ENCODE data around the gene KIF18B.
A peak's percentile ranks its signal among the peaks of the same experiment; 100 is the strongest.

KIF18B gene

DNA sequence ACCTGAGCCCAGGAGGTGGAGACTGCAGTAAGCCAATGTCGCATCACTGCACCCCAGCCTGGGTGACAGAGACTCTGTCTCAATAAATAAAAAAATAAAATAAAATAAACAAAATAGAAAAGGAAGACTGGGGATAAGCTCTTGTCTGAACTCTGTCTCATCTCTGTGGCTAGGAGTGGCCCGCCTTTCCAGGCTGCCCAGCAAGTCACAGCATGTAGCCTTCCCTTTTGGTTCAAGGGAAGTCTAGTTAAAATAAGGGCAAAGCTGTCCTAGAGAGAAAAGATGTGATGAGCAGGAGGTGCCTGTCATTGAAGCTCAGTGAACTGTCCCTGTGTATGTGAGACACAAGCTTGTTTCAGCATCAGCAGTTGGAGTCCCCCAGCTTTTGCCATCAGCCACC lies 29.6 kb downstream of the KIF18B start:
- DNase-seq (ENCODE audit: low spot score) = no peak

DNA sequence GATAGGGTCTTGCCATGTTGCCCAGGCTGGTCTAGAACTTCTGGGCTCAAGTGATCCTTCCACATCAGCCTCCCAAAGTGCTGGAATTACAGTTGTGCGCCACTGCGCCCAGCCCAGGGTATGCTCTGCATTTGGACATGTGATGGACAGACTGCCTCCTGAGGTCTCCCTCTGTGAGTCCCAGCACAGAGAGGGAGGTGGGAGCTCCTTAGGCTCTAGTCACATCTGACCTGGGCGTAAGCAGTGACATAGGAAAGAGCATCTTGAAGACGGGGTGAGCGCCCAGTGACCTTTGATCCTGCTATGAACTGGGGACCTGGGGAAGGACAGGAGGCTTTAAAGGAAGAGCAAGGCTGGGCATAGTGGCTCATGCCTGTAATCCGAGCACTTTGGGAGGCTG lies 30.1 kb downstream of the KIF18B start:
- no peak for DNase-seq (ENCODE audit: low spot score)

DNA sequence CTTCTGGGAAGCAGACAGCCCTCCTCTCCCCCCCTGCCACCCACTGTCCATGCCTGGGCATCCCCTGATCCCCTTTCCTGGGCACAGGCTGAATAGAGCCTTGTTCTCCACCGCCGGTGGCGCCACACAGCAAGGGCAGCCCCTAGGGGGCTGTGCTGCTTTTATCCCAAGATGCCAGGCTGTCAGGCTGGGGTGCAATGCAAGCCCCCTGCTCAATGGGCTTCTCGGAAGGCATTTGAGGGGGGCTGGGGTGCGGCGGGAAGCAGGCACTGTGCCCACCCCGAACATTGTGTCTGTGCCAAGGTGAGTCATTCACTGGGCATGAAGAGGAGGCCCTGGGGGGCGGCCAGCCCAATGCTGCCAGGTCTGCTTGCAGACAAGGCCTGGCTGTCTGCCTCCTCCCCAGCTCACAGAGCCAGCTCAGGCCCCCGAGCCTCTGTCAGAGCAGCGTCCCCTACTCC lies 30.8 kb downstream of the KIF18B start:
- peak; percentile 77 for DNase-seq (ENCODE audit: low spot score)

DNA sequence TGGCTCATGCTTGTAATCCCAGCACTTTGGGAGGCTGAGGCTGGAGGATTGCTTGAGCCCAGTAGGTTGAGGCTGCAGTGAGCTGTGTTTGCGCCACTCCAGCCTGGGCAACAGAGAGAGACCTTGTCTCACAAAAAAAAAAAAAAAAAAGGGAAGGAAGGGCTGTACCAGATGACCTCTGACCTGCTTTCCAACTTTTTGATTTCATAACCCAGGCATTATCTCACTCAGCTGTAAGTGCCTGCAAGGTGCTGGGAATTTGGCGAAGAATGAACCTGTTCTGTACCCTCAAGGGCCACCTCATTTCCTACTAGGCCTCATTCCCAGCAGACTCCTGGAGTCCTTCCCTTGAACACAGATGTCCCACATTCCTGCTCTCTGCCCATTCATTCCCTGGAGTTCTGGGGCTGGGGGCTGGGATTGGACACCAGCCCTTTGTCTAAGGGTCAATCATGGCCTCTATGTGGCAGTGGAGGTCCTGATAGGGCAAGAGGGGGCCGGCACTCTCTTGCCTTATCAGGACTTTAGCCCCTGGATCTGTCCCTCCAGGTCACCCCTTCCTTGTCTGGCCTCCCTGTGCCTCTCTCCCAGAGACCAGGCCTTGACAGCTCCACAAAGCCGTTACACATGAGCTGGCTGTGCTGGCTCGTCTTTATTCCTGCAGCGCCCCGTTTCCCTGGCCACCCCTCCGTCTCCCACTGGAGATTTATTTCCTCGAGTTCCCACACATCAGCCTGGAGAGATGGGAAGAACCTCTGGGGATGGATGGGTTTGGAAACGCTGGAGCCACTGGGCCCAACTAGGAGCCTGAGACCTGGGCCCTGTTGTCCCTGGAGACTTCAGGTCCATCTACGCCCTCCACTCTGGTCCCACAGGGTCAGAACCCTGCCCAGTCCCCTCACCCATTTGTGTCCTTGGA lies 31.5 kb downstream of the KIF18B start:
- DNase-seq (ENCODE audit: low spot score) = peak; percentile 24

DNA sequence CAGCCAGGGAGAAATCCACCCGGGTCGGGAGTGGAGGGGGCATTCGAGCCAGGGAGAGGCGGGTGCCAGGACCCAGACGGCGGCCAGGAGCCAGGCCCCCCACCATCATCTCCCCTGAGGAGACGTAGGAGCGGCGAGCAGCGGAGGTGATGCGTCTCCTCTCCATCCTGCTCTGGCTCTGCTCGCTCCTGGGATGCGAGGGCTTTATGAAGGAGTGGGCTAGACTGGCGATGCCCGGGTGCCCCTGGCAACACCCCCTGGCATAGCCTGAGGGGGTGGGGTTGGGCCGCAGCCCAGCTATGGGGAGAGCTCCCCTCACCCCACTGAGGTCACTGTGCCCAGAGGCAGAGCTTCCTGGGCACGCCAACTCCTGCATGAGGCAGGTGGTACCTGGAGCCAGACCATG lies 32.2 kb downstream of the KIF18B start, which contains the start of gene GFAP:
Gene GFAP (minus strand): TSS at position 180 of the 406 bp plus-strand sequence. CDS start 14 bp downstream, at position 166.
- DNase-seq (ENCODE audit: low spot score) = no peak

DNA sequence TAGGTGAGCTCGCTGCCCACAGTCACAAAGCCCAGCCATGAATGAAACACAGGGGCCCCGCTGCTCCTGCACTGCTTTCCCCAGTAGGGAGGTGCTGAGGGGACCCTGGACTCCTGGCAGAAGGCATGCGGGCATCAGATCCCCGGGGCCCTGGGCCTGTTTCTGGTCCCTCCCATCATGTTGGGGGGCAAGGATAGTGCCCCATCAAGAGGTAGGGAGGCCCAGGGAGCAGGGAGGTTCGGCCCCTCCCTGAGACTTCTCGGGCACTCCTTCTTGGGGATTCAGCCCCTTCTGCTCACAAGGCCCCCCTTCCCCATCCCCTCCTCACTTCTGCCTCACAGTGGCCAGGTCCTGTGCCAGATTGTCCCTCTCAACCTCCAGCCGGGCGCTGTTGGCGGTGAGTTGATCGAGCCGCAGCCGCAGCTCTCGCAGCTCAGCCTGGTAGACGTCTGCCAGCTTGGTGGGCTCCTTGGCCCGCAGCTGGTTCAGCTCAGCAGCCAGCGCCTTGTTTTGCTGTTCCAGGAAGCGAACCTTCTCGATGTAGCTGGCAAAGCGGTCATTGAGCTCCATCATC lies 32.8 kb downstream of the KIF18B start:
- DNase-seq (ENCODE audit: low spot score) = no peak

DNA sequence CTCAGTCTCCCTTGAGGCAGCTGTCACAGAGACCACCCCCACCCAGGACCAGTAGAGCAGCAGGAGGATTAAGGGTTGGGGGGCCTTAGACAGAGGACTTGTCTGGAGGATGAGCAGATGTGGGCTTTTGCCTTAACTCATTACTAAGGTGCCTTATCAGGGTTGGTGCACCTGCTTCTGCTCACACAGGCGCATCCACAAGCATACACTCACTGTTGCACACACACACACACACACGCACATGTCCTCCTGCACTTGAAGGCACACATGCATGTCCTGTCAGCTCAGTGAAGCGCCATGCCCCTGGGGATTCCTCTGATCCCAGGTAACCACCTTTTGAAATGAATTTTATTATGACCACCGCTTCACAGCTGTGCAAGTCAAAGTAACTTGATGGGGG lies 33.4 kb downstream of the KIF18B start:
- no peak for DNase-seq (ENCODE audit: low spot score)

DNA sequence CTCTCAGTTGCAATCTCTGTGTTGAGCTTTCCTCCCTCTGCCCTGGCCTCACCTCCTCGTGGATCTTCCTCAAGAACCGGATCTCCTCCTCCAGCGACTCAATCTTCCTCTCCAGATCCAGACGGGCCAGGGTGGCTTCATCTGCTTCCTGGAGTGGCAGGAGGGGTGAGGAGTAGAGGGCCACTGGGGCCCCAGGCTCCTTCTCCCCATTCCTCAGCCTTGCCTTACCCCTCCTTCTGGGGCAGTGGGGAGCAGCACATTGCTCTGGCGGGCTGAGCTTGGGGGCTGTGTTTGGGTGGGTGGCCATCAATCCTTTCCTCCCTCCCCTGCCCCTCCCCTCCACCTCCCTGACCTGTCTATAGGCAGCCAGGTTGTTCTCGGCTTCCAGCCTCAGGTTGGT lies 33.9 kb downstream of the KIF18B start:
- DNase-seq (ENCODE audit: low spot score) = no peak

DNA sequence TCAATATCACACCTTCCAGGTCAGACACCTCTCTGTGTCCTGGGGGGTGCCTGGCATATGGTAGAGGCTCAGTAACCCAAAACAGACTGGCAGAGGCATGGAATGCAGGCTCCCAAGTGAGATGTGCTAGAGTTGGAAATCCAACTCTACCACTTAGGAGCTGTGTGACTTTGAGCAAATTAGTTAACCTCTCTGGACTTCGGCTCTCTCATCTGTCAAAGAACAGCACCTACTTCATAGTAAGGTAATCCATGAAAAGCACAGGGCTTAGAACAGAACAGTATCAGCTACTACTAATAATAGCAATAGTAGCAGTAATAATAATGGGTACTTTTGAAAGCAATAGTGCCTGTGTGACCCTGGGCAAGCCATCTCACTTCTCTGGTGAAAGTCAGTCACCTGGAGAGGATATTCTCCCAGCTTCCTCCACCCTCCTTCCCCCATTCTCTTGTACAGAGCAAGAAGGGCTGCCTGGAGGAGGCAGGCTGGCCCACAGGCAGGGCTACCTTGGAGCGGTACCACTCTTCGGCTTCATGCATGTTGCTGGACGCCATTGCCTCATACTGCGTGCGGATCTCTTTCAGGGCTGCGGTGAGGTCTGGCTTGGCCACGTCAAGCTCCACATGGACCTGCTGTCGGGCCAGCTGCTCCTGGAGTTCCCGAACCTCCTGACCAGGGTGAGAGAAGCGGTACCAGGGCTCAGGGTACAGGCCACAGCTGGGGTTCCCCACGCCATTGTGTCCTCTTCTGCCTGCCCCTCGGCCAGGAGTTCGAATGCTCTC lies 34.6 kb downstream of the KIF18B start:
- DNase-seq (ENCODE audit: low spot score) = no peak

DNA sequence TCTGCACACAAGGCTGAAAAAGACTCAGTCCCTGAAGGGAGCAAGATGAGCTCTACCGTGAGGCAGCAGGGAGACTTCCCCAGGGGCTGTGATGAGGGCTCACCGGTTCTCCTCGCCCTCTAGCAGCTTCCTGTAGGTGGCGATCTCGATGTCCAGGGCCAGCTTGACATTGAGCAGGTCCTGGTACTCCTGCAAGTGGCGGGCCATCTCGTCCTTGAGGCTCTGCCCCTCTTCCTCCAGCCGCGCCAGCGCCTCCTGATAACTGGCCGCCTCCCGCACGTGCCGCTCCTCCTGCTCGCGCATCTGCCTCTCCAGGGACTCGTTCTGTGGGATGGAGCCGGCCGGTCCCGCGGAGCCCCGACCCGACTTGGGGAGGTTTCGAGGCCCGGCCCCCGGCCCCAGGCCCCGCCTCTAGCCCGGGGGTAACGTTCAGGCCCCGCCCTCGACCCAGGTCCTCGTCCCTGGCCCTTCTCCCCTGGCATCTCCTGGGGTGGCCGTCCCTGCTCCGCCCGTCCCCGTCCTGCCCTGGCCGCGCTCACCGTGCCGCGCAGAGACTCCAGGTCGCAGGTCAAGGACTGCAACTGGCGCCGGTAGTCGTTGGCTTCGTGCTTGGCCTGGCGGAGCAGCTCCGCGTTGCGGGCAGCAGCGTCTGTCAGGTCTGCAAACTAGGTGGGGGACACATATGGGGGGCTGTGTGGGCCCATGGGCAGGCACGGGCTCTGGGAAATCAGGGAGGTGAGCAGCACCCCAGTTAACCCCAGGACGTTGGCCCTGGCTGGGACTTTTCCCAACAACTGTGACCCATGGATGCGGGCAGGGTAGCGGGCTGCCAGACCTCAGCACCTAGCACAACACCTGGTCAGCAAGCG lies 36.2 kb downstream of the KIF18B start:
- peak; percentile 67 for DNase-seq (ENCODE audit: low spot score)

DNA sequence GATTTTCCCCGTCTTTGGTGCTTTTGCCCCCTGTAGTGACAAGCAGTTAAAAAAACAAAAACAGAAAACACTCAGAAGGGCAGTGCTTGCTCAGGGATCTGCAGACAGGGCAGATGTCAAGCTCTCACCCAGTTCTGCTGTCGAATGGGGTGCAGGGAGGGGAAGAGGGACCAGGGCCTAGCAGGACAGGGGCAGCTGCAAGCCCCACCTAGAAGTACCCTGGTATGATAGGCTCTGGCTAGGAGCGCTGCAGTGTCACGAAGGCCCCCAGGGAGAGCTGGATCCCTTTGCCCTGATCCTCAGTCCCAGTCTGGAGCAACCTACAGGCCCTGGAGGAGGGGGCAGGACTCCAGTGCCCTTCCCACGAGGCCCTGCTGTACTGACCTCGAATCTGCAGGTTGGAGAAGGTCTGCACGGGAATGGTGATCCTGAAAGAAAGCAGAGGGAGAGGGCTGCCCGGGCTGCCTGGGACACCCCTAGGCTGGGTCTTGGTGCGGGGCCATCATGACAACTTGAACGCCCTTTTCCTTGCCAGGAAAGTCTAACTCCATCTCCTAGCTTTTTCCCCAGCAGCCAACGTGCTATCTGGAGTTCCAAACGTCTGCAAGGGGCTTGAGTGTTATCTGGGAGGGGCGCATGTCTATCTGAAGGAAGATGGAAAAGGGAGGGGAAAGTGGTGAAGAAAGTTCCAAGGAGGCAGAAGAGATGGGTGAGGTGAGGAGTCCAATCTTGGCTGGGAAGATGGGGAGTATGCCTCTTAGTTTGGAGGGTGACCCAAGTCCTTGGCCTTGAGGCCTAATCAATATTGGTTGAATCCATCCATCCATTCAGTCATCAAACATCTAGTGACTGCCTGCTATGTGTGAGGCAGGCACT lies 37.1 kb downstream of the KIF18B start:
- DNase-seq (ENCODE audit: low spot score) = no peak

DNA sequence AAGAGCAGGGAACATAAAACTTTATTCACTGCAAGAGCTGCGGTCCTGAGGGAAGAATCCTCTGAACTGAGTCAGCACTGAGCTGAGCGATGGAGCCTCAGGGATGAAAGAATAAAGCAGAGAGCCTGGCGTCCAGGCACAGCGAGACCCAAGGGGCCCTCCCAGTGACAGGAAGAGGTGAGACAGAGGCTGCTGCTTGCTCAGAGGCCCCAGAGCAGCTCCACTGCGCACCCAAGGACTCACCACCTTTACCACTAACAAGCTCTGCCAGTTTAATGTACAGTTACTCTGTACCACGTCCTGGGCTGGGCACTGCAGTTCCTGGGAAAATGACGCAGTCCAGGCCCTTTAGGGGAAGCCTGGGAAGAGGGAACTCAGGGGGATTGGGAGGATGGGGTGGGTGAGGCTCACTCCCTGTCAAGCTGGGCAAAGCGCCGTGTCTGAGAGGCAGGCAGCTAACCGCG lies 37.9 kb downstream of the KIF18B start:
- peak; percentile 77 for DNase-seq (ENCODE audit: low spot score)

DNA sequence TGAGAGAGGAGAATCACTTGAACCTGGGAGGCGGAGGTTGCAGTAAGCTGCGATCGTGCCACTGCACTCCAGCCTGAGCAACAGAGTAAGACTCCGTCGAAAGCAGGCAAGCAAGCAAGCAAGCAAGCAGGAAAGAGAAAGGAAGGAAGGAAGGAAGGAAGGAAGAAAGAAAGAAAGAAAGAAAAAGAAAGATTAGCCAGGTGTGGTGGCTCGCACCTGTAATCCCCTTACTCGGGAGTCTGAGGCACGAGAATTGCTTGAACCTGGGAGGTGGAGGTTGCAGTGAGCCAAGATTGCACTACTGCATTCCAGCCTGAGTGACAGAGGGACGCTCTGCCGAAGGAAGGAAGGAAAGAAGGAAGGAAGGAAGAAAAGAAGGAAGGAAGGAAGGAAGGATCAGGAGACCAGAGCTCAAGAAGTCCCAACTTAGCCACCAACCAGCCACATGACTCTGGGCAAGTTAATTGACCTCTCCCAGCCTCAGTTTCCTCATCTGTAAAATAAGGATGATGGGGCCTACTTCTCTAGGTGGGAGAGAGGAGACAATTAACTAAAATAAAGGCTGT lies 38.7 kb downstream of the KIF18B start:
- DNase-seq (ENCODE audit: low spot score) = no peak

DNA sequence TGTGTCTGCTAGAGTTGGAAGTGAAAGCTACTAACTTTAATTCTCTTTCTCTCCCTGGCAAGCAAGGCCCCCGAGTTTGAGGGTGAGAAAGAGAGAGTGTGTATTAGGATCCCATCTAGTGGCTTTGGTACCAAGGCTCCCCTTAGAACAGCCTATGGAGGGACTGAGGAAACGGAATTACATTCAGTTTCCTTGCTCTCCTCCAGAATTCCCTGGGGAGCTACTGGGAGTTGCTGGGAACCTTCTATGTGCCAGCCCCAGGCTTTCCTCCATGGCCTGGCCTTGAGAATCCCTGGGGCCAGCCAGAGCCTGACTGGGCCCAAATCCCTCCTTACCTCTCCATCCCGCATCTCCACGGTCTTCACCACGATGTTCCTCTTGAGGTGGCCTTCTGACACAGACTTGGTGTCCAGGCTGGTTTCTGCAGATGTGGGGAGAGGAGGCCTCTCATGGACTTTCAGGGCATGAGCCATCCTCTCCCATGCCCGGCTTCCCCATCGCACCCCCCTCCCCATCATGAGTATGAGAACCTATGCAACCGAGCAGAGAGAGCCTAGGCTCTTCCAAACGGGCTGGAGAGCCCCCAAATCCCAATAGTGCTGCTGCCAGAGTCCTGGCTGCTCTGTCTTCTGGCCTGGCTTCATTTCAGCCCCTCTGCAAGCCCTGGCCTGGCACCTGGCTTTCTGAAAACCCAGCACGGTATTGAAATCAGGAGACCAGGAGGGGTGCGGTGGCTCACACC lies 39.7 kb downstream of the KIF18B start:
- no peak for DNase-seq (ENCODE audit: low spot score)

DNA sequence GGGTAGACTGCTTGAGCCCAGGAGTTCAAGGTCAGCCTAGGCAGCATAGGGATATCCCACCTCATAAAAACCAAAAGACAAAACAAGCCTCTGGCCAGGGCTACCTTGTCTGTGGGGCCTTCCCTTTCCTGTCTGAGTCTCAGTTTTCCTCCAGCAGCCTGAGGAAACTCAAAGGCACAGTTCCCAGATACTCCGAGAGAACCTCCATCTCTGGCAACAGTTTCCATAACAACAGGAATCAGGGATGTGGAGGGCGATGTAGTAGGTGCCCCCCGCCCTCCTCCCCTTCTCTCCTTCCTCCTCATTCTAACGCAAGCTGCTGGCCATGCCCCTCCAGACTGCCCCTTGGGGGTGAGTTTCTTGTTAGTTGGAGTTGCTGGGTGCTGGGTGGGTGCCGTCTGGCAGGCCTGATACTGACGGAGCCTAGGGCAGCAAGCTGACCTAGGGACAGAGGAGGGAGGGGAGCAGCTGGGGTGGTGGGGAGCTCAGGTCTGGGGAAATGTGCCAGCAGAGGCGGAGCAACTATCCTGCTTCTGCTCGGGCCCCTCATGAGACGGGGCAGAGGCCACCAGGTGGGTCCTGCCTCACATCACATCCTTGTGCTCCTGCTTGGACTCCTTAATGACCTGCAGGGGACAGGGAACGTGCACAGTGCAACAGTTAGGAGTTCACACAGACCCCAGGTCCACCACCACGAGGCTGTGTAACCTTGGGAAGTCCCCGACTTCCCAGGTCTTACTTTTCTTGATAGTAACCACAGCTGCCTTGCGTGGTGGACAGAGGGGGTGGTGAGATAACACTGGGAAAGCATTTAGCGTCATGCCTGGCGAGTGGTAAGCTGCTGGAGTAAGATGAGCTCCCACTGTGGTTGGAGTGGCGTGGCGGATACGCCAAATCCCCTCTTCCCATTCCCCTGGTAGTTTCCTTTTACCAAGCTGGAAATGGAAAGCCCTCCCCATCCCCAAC lies 40.5 kb downstream of the KIF18B start:
- DNase-seq (ENCODE audit: low spot score) = no peak

DNA sequence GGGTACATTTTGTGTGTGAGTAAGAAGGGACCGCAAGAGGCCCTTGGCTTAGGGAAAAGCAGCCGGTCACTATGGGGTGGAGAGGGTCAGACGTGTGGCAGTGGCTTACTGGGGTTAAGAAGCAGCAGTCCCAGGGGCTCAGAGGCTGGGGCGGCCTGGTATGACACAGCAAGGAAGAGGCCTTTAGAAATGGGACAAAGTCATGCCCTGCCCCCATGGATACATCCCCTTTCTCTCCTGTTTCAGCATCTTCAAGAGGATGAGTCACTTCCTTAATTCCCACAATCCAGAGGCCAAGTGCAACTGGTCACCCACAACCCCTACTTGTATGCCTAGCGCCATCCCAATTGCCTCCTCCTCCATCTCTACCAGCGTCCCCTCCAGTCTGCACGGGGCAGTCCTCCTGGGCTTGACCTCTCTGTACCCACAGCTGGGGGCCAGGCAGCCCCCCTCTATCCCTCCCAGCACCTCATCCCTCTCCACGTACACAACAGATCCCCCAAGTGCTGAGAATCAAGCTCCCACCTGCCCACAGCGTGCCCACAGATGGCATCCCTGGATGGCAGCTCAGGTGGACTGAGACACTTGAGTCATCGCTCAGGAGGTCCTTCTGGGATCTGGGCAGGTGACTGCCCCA lies 41.4 kb downstream of the KIF18B start:
- DNase-seq (ENCODE audit: low spot score) = peak; percentile 86
